ENCODE data around the gene MFSD11. TPM values are rescaled to one million over a fixed set of nuclear protein-coding genes. Genes with fewer than 3 reads are reported as not detected.
"Not testable (repeated sequence)": the region's sequence is repeated elsewhere in the genome, so short reads cannot be mapped to it uniquely, and the experiment has no call there.

Gene MFSD11
- total RNA-seq, 2 experiments from 2014 or later, result 21.8 to 27.7 TPM

GRCh38 chr17:76722977-76723376 is 14.9 kb upstream of the MFSD11 start:
- H3K4me3 Mint-ChIP-seq, POLR2A ChIA-PET, DNase-seq, H3K27ac Mint-ChIP-seq, H3K27me3 Mint-ChIP-seq, H3K9me3 Mint-ChIP-seq: not testable (repeated sequence)
- Mint-ChIP-seq H3K36me3 (ENCODE audit: low read depth) (peaks cover 74% of the 10 kb centered on the region), H3K4me1 (peaks cover 53% of the 10 kb centered on the region)
- CTCF ChIA-PET, result interaction anchor here (2.8 kb wide), 1 partner anchor 10 kb away, joined by 24 read pairs; no protein-coding TSS in a partner anchor

- CTCF ChIA-PET, result interaction anchor here (1.2 to 1.6 kb wide), 2 partner anchors 10 to 201 kb away, joined by 3 to 7 read pairs; no protein-coding TSS in a partner anchor
- Mint-ChIP-seq H3K4me3 (no peak overlapping the region), H3K27me3 (no peaks in the 10 kb centered on the region), H3K9me3 (no peaks in the 10 kb centered on the region), H3K36me3 (ENCODE audit: low read depth) (peaks cover 66% of the 10 kb centered on the region), H3K27ac (no peak overlapping the region), H3K4me1 (peaks cover 59% of the 10 kb centered on the region)
- no peak for DNase-seq
- POLR2A ChIA-PET, result no interaction called here
Measured at GRCh38 chr17:76723812-76724211, 14.1 kb upstream of the MFSD11 start.

GRCh38 chr17:76725580-76726230 is 12.2 kb upstream of the MFSD11 start:
- CTCF ChIA-PET, result interaction anchor here (2.8 kb wide), 1 partner anchor 9 kb away, joined by 15 read pairs; no protein-coding TSS in a partner anchor
- Mint-ChIP-seq H3K4me1 (peaks cover 65% of the 10 kb centered on the region), H3K27me3 (no peaks in the 10 kb centered on the region), H3K36me3 (ENCODE audit: low read depth) (peaks cover 69% of the 10 kb centered on the region), H3K4me3 (peak overlapping the region; percentile 99), H3K9me3 (no peaks in the 10 kb centered on the region), H3K27ac (peak overlapping the region; percentile 94)
- peak; percentile 75 for DNase-seq
- POLR2A ChIA-PET, result interaction anchor here (0.7 kb wide), 1 partner anchor 10 kb away, joined by 4 read pairs; no protein-coding TSS in a partner anchor

- ChIA-PET CTCF (interaction anchor here (2.1 to 2.8 kb wide), 2 partner anchors 9 to 204 kb away, joined by 8 to 15 read pairs; no protein-coding TSS in a partner anchor), POLR2A (no interaction called here)
- DNase-seq, result peak; percentile 97
- Mint-ChIP-seq H3K27me3 (no peaks in the 10 kb centered on the region), H3K36me3 (ENCODE audit: low read depth) (peaks cover 66% of the 10 kb centered on the region), H3K9me3 (no peaks in the 10 kb centered on the region), H3K27ac (peak within 1 kb of the TSS; percentile 98), H3K4me1 (peaks cover 63% of the 10 kb centered on the region), H3K4me3 (peak within 1 kb of the TSS; percentile 99)
Measured at GRCh38 chr17:76726231-76726775, 11.6 kb upstream of the MFSD11 start, which contains the start of gene JMJD6. Gene JMJD6 (minus strand): TSS chr17:76726606. CDS start chr17:76726475, 131 bp downstream.

GRCh38 chr17:76726776-76727718 is 10.9 kb upstream of the MFSD11 start, which contains the start of gene METTL23:
Gene METTL23 (plus strand): TSS chr17:76726839. CDS start chr17:76729711, 2,872 bp downstream.
- peak within 1 kb of the TSS; percentile 98 for H3K27ac Mint-ChIP-seq
- DNase-seq, result peak; percentile 77
- H3K9me3 Mint-ChIP-seq, result no peaks in the 10 kb centered on the region
- ChIA-PET CTCF (interaction anchor here (0.7 to 2.8 kb wide), 10 partner anchors 9 to 204 kb away, joined by 3 to 16 read pairs (median 4); partner anchors contain the start of gene MFSD11), POLR2A (interaction anchor here (1.2 kb wide), 1 partner anchor 10 kb away, joined by 4 read pairs; the partner anchor contains the start of gene SRSF2)
- no peaks in the 10 kb centered on the region for H3K27me3 Mint-ChIP-seq
- peaks cover 64% of the 10 kb centered on the region for H3K36me3 Mint-ChIP-seq (ENCODE audit: low read depth)
- peak within 1 kb of the TSS; percentile 99 for H3K4me3 Mint-ChIP-seq
- peaks cover 62% of the 10 kb centered on the region for H3K4me1 Mint-ChIP-seq

GRCh38 chr17:76727745-76728456 is 10.0 kb upstream of the MFSD11 start:
- Mint-ChIP-seq H3K27me3 (no peaks in the 10 kb centered on the region), H3K36me3 (ENCODE audit: low read depth) (peaks cover 62% of the 10 kb centered on the region), H3K4me1 (peaks cover 63% of the 10 kb centered on the region), H3K4me3 (peak overlapping the region; percentile 99), H3K9me3 (no peaks in the 10 kb centered on the region), H3K27ac (peak overlapping the region; percentile 98)
- peak; percentile 26 for DNase-seq
- ChIA-PET POLR2A (interaction anchor here (0.5 to 1.2 kb wide), 2 partner anchors 9 to 24 kb away, joined by 4 to 5 read pairs; partner anchors contain the start of gene SRSF2), CTCF (interaction anchor here (0.7 to 2.8 kb wide), 10 partner anchors 9 to 205 kb away, joined by 3 to 16 read pairs (median 4); partner anchors contain the start of gene MFSD11)

- POLR2A ChIA-PET, H3K4me3 Mint-ChIP-seq, H3K27me3 Mint-ChIP-seq, DNase-seq, H3K9me3 Mint-ChIP-seq, CTCF ChIA-PET: not testable (repeated sequence)
- H3K36me3 Mint-ChIP-seq (ENCODE audit: low read depth), result peaks cover 67% of the 10 kb centered on the region
- H3K27ac Mint-ChIP-seq, result peak overlapping the region; percentile 31
- peaks cover 57% of the 10 kb centered on the region for H3K4me1 Mint-ChIP-seq
Measured at GRCh38 chr17:76731800-76732733, 5.9 kb upstream of the MFSD11 start.

GRCh38 chr17:76732734-76733617 is 4.9 kb upstream of the MFSD11 start:
- Mint-ChIP-seq H3K27me3 (no peaks in the 10 kb centered on the region), H3K9me3 (no peaks in the 10 kb centered on the region), H3K36me3 (ENCODE audit: low read depth) (peaks cover 61% of the 10 kb centered on the region), H3K27ac (peak overlapping the region; percentile 90), H3K4me3 (peak overlapping the region; percentile 88), H3K4me1 (peaks cover 53% of the 10 kb centered on the region)
- DNase-seq, result no peak
- ChIA-PET CTCF (no interaction called here), POLR2A (interaction anchor here (0.6 kb wide), 1 partner anchor 20 kb away, joined by 3 read pairs; no protein-coding TSS in a partner anchor)

GRCh38 chr17:76733618-76733957 is 4.3 kb upstream of the MFSD11 start:
- POLR2A ChIA-PET, result no interaction called here
- peaks cover 52% of the 10 kb centered on the region for H3K4me1 Mint-ChIP-seq

GRCh38 chr17:76734080-76734840 is 3.7 kb upstream of the MFSD11 start:
- peak; percentile 28 for DNase-seq
- no peaks in the 10 kb centered on the region for H3K27me3 Mint-ChIP-seq
- ChIA-PET POLR2A (no interaction called here), CTCF (interaction anchor here (0.6 to 1.3 kb wide), 3 partner anchors 15 to 356 kb away, joined by 3 read pairs; no protein-coding TSS in a partner anchor)
- H3K27ac Mint-ChIP-seq, result peak overlapping the region; percentile 90
- H3K36me3 Mint-ChIP-seq (ENCODE audit: low read depth), result peaks cover 59% of the 10 kb centered on the region
- no peaks in the 10 kb centered on the region for H3K9me3 Mint-ChIP-seq
- H3K4me3 Mint-ChIP-seq, result peak overlapping the region; percentile 88
- H3K4me1 Mint-ChIP-seq, result peaks cover 54% of the 10 kb centered on the region

More at GRCh38 chr17:76733618-76733957, 4.3 kb upstream of the MFSD11 start:
- Mint-ChIP-seq H3K27me3 (no peaks in the 10 kb centered on the region), H3K4me3 (peak overlapping the region; percentile 88), H3K9me3 (no peaks in the 10 kb centered on the region), H3K27ac (peak overlapping the region; percentile 90), H3K36me3 (ENCODE audit: low read depth) (peaks cover 61% of the 10 kb centered on the region)
- CTCF ChIA-PET, result interaction anchor here (0.6 to 1.1 kb wide), 2 partner anchors 14 to 357 kb away, joined by 3 read pairs; no protein-coding TSS in a partner anchor
- no peak for DNase-seq

Measured in activated CD4-positive, alpha-beta T cell treated with anti-CD3 and anti-CD28 coated beads, Interleukin-2, amount 10 ng/mL, durations not matched to agents 7 days and 5 days (primary cell).